GM19238 (cell line): ENCODE data around the gene MAP3K20.

ENCODE experiments used
- DNase-seq: peaks from one replicate; pipeline ENCODE4 v3.0.0; 2011; ENCODE audit warnings: low spot score; ENCODE audit not compliant: insufficient read length

The MAP3K20 gene

GRCh38 chr2:173311844-173312606 lies 236.4 kb downstream of the MAP3K20 start:
- no peak for DNase-seq
